Measurements from ENCODE around the gene SYT15.

DNA sequence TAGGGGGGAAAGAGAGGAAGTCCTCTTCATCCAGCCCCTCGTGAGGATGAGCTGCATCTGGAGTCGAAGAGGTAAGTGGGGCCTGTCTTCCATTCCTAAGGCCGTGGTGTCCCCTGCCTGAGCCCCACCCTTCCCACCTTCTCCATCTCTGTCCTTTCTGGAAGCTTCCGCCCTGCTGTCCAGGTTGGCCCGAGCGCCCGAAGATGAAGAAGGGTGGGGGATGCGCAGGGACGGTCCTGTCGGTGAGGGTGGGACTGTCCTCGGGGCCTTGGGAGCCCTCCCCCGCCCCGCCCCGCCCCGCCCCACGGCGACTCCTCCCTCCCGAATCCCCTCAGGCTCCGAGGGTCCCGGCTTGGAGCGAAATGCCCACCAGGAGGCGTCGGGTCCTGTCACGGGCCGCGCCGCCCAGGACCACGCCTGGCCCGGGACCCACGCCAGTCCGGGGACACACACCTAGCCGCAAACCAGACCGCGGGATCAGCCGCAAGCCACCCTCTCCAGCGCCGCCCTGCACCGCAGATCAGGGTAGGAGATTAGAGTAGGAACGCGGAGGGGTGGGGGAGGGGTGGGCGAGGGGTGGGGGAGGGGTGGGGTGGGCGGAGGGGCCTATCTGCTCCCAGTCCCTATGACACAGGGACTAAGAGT is 37.8 kb upstream of the SYT15 start:
- TF ChIP-seq, protein P1, sequence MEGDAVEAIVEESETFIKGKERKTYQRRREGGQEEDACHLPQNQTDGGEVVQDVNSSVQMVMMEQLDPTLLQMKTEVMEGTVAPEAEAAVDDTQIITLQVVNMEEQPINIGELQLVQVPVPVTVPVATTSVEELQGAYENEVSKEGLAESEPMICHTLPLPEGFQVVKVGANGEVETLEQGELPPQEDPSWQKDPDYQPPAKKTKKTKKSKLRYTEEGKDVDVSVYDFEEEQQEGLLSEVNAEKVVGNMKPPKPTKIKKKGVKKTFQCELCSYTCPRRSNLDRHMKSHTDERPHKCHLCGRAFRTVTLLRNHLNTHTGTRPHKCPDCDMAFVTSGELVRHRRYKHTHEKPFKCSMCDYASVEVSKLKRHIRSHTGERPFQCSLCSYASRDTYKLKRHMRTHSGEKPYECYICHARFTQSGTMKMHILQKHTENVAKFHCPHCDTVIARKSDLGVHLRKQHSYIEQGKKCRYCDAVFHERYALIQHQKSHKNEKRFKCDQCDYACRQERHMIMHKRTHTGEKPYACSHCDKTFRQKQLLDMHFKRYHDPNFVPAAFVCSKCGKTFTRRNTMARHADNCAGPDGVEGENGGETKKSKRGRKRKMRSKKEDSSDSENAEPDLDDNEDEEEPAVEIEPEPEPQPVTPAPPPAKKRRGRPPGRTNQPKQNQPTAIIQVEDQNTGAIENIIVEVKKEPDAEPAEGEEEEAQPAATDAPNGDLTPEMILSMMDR (IDR thresholded peaks at IDR 0.05 in 8 of 11, conservative IDR thresholded peaks at IDR 0.05 in 3 of 11): peak in 4 of 11 experiments; percentile 16 to 30 (median 25)
- TF ChIP-seq POLR2A (IDR thresholded peaks at IDR 0.05): no peak
- no peak for TF ChIP-seq POLR2AphosphoS5 (IDR thresholded peaks at IDR 0.05)

Measured in spleen (tissue), 7 donors.